Mesothelial cell of epicardium (in vitro differentiated cells): ENCODE data around the gene MYH9. TPM values are rescaled to one million over a fixed set of nuclear protein-coding genes. Genes with fewer than 3 reads are reported as not detected.

Source experiments
- DNase-seq, 2 experiments: peaks; one replicate each; pipeline ENCODE4 v3.0.0; 2021; ENCODE audit warnings: low spot score in 2 of 2; ENCODE audit not compliant: unreplicated experiment in 2 of 2
- H3K27ac Mint-ChIP-seq: 2 replicates; pipeline ENCODE4 v1.8.0; 2021; ENCODE audit warnings: mixed read lengths
- H3K27me3 Mint-ChIP-seq: 2 replicates; pipeline ENCODE4 v1.8.0; 2021; ENCODE audit warnings: low read depth, mixed read lengths
- H3K36me3 Mint-ChIP-seq: 2 replicates; pipeline ENCODE4 v1.8.0; 2021; ENCODE audit warnings: mixed read lengths
- H3K4me1 Mint-ChIP-seq: 2 replicates; pipeline ENCODE4 v1.8.0; 2021; ENCODE audit warnings: mixed read lengths
- H3K4me3 Mint-ChIP-seq: 2 replicates; pipeline ENCODE4 v1.8.0; 2021; ENCODE audit warnings: mild to moderate bottlenecking, moderate library complexity, mixed read lengths
- H3K9me3 Mint-ChIP-seq: 2 replicates; pipeline ENCODE4 v1.8.0; 2021; ENCODE audit warnings: mixed read lengths
- total RNA-seq: library from RNA; stranded (reverse); gene quantifications from 3 replicates; pipeline ENCODE4 v1.2.1, GENCODE V29; 2021
- TF ChIP-seq, protein P1 (sequence below): fragments of 200-600 bp; sonication (generic); IDR thresholded peaks from one replicate; pipeline ENCODE4 v1.5.0; 2021; ENCODE audit warnings: antibody characterized with exemption; ENCODE audit not compliant: unreplicated experiment

The MYH9 gene
- total RNA-seq, 1 donor from 2014 or later = 341 TPM

DNA sequence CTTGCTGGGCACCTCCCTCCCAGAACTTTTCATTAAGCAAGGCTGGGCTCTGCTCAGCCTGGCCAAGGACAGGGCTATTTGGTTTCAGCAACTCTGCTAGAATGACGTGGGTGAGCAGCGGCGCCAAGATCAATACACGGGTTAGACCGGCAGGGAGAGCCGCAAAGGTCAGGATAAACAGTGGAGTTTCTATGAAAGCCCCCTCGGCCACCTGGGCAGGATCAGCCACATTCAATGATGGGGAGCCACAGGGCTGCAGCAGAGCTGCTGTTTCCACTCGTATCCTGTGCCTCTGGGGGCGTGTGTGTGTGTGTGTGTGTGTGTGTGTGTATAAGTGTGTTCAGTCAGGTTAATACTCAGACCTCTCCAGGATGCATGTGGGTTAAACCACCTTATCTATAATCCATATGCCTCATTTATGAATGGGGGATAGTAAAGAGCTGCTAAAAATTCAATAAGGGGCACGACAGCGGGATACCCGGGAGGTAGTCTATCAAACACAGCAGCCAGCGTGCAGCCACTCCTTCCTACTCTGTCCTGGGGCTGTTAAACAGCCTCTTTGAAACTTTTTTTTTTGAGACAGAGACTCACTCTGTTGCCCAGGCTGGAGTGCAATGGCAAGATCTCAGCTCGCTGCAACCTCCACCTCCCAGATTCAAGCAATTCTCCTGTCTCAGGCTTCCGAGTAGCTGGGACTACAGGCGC, 34.8 kb downstream of the MYH9 start:
- Mint-ChIP-seq H3K9me3 (no peaks in the 10 kb centered on the region), H3K4me3 (no peak overlapping the region), H3K27me3 (no peaks in the 10 kb centered on the region), H3K27ac (peak overlapping the region; percentile 93), H3K4me1 (peaks cover 59% of the 10 kb centered on the region), H3K36me3 (peaks cover 8% of the 10 kb centered on the region)
- TF ChIP-seq, protein P1, sequence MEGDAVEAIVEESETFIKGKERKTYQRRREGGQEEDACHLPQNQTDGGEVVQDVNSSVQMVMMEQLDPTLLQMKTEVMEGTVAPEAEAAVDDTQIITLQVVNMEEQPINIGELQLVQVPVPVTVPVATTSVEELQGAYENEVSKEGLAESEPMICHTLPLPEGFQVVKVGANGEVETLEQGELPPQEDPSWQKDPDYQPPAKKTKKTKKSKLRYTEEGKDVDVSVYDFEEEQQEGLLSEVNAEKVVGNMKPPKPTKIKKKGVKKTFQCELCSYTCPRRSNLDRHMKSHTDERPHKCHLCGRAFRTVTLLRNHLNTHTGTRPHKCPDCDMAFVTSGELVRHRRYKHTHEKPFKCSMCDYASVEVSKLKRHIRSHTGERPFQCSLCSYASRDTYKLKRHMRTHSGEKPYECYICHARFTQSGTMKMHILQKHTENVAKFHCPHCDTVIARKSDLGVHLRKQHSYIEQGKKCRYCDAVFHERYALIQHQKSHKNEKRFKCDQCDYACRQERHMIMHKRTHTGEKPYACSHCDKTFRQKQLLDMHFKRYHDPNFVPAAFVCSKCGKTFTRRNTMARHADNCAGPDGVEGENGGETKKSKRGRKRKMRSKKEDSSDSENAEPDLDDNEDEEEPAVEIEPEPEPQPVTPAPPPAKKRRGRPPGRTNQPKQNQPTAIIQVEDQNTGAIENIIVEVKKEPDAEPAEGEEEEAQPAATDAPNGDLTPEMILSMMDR = no peak
- DNase-seq = no peak

DNA sequence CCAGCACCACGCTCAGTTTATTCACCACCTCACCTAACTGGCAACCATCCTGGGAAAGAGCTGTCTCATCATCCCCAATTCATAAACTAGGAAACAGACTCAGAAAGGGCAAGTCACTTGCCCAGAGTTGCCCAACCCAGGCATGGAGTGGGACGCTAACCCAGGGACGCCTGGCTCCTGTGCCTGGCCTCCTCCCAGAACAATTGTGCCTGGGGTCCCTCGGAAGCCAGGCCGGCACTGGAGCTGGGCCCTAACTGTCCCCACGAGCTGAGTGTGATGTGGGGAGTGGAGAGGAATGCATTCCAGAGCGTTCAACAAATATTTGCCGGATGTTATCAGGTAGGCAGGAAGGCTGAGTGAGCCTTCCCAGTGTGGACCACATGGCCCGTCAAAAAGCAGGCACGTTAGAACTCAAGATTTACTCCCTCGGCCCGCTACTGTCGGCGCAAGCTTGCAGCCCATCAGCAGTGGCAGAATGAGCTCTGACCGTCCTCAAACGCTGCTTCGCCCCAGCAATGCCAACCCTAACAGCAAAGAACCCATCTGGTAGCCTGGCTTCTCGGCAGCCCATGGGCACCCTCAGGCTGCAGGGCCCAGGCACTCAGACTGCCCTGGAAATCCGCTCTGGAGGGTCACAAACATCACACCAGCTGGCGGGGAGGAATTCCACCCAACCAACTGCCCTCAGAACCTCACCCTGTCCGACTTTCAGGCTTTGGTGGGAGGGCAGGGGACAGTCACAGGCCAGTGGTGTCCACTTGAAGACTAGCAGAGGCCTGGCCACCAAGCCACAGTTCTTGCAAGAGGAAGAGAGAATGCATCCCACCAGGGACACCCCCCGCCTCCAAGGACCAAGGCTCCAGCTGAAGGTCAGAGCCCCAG, 35.6 kb downstream of the MYH9 start:
- H3K36me3 Mint-ChIP-seq = peaks cover 8% of the 10 kb centered on the region
- no peak overlapping the region for H3K4me3 Mint-ChIP-seq
- no peaks in the 10 kb centered on the region for H3K9me3 Mint-ChIP-seq
- peak overlapping the region; percentile 93 for H3K27ac Mint-ChIP-seq
- H3K4me1 Mint-ChIP-seq = peaks cover 53% of the 10 kb centered on the region
- TF ChIP-seq, protein P1 = no peak
- H3K27me3 Mint-ChIP-seq = no peaks in the 10 kb centered on the region
- DNase-seq = no peak

DNA sequence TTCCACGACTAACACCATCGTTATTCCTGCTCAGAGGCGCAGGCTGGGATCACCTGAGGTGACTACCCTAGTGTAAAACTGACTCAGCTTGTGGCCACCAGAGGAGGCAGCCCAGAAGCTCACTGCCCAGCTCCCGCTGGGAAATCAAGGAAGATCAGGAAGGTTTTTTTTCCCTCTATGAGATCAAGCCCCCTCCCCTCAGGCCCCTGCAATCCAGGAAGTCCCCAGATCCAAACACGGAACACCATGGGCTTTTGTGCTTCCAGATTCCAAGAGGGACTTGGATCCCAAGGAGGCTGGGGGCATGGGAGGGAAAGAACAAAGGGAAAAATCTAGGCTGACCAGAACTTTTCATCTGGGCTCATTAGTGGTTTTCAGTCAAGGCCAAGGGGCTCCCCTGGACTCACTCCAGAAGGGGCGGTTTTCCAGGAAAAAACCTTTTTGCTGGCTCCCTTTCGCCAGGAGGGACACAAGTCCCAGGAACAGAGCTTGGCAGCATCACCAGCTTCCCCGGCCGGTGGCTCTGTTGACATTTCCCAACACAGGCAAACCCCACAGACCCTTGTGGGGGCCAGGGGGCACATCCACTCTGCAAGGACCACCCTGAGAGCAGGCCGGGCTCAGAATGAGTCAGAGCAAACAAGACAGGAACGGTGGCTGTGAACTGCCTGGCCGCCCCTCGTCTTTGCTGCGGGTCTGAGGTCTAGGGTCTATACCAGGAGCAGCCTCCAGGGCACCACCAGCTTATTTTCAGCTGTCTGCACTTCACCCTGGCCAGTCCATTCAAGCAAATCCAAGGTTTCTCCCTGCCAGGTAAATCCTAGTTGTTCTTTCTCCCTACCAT, 36.8 kb downstream of the MYH9 start:
- DNase-seq = no peak
- TF ChIP-seq, protein P1 = no peak
- H3K4me3 Mint-ChIP-seq = no peak overlapping the region

DNA sequence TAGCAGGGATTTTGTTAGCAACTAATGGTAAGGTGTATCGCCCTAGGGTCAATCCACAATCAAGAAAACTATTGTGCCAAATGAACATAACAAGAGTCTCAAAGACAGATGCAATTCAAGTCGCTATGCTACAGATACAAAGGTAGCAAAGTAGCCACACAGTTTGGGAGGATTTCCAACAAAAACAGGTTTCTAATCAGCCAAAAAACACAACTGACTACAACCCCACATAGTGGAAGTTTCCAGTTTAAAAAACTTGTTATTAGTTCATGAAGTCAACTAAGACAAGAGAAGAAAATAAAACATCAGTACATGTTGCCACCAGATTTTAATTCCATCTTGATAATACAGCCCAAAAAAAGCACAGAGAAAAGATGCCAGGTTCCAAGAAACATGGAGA, 38.0 kb downstream of the MYH9 start:
- Mint-ChIP-seq H3K27me3 (no peaks in the 10 kb centered on the region), H3K4me3 (no peak overlapping the region), H3K36me3 (peaks cover 6% of the 10 kb centered on the region), H3K27ac (peak overlapping the region; percentile 51), H3K4me1 (peaks cover 41% of the 10 kb centered on the region), H3K9me3 (no peaks in the 10 kb centered on the region)
- TF ChIP-seq, protein P1 = no peak
- DNase-seq = no peak

More for the DNA sequence above, 36.8 kb downstream of the MYH9 start:
- peaks cover 49% of the 10 kb centered on the region for H3K4me1 Mint-ChIP-seq
- no peaks in the 10 kb centered on the region for H3K9me3 Mint-ChIP-seq
- H3K27ac Mint-ChIP-seq = peak overlapping the region; percentile 93
- H3K36me3 Mint-ChIP-seq = peaks cover 6% of the 10 kb centered on the region
- H3K27me3 Mint-ChIP-seq = no peaks in the 10 kb centered on the region

DNA sequence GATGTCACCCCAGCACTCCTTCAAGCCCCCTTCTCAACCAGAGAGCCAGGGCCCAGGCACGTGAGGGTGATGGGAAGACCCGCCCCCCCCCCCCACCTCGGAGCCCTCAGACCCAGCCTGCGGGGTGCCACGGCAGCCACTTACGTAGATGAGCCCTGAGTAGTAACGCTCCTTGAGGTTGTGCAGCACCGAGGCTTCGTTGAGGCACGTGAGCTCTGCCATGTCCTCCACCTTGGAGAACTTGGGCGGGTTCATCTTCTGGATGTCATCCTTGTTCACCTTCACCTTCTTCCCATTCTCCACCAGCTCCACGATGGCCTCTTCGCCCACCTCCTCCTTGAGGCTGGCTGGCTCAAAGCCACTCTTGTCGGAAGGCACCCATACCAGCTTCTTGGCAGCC, 39.0 kb downstream of the MYH9 start:
- Mint-ChIP-seq H3K36me3 (peaks cover 10% of the 10 kb centered on the region), H3K4me1 (peaks cover 41% of the 10 kb centered on the region), H3K9me3 (no peaks in the 10 kb centered on the region), H3K27ac (peak overlapping the region; percentile 51), H3K27me3 (no peaks in the 10 kb centered on the region), H3K4me3 (no peak overlapping the region)
- TF ChIP-seq, protein P1 = no peak
- DNase-seq = no peak
